Activated CD8-positive, alpha-beta memory T cell treated with anti-CD3 and anti-CD28 coated beads for 24 hours (primary cell): ENCODE results near the gene HMX1.

Source experiments
- DNase-seq: peaks from one replicate; pipeline ENCODE4 v3.0.0-alpha.2; 2020

The HMX1 gene

GRCh38 chr4:8871417-8872401 is at the start of gene HMX1:
TSS of gene HMX1 (minus strand) at chr4:8871839. CDS start at chr4:8871614, 225 bp downstream.
- DNase-seq = no peak

DNA sequence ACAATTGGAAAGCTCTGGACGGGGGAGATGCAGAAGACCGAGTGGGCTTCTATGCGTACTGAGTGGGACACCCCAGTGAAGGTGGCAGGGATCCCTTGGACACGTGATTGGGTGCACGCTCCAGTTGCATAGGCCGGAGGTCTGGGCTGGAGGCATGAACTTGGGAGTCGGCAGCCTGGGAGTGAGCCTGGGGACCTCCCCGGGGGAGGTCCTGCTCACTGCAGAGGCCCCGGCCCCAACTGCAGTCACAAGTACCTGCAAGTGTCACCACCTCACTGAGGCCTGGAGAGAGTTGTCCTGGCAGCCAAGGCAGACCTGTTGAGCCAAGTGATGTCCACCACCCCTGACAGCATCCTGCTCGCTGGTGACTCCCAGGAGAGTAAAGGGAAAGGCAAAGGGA is 49.3 kb upstream of the HMX1 start:
- DNase-seq = peak; percentile 51

DNA sequence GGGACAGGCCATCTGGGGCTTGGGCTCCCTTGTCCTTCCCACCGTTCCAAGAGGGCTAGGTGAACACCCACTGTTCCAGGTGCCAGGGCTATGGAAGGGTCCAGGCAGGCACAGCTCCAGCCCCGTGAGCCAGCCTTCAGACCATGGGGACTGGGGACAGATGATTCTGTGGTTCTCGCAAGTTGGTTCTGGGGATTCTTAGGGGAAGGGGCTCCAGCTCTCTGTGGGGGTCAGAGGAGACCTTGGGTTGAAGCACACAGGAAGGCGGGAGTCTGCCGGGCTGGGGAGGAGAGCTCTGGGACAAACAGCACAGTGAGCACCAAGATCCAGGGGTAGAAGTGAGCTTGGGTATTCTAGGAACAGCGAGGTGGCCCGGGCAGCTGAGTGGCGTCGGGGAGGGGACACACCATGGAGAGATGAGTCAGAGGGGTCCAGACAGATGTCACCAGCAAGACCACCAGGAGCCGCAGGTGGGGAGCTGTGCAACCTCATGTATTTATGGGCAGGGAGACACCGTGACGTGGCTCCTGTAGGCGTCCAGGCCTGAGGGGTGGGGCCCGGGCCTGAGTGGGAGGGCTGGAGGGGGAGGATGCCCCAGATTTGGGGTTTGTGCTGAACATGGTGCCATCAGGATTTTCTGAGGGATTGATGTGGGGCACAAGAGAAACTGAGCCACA is 48.8 kb upstream of the HMX1 start:
- no peak for DNase-seq

- peak; percentile 40 for DNase-seq
Measured at GRCh38 chr4:8919651-8920288, 48.1 kb upstream of the HMX1 start.

GRCh38 chr4:8917868-8918783 is 46.5 kb upstream of the HMX1 start:
- peak; percentile 89 for DNase-seq

DNA sequence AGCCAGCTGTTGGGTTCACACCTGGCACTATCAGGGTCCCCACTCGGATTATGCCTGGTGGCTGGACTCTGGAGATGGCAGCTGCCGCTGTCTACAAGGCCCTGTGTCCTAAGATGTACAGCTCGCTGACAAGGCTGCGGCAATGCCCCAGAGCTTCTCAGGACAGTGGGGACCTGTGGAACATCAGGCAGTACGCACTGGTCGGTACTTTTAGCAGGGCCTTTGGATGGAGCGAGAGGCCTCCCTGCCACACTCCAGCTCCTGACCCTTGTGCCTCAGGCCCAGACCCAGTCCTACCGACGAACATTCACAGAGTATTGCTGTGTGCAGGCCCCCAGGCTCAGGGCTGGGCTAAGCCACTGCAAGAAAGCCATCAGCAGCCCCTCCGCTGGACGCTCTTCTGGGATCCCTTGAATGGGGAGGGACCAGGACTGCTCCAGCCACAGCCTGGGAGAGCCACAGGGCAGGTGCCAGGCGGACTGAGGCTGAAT is 45.7 kb upstream of the HMX1 start:
- DNase-seq = peak; percentile 44

GRCh38 chr4:8916906-8917305 is 45.3 kb upstream of the HMX1 start:
- no peak for DNase-seq

DNA sequence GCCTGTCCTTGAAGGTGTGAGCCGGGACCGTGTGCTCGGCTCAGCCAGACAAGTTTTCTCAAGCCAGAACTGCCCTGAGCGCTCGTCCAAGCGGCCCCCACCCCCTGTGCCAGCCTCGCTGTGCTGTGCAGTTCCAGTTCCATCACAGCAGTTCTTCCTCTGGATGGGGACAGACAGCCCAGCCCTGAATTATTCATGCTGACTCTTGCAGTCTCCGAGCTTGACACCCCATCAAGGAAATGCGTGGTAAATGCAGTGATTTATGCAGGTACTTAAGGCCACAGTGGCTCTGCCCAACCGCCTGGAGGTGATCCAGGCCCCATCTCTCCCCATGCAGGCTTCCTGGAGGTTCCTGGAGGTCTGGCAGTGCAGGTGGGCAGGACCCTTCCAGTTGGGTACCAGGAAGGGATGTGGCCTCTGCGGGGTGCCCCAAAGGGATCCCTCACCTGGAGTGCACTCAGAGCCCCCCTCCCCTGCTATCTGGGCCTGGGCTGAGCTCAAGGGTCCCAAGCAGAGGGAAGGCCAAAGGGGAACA is 44.8 kb upstream of the HMX1 start:
- peak; percentile 52 for DNase-seq

DNA sequence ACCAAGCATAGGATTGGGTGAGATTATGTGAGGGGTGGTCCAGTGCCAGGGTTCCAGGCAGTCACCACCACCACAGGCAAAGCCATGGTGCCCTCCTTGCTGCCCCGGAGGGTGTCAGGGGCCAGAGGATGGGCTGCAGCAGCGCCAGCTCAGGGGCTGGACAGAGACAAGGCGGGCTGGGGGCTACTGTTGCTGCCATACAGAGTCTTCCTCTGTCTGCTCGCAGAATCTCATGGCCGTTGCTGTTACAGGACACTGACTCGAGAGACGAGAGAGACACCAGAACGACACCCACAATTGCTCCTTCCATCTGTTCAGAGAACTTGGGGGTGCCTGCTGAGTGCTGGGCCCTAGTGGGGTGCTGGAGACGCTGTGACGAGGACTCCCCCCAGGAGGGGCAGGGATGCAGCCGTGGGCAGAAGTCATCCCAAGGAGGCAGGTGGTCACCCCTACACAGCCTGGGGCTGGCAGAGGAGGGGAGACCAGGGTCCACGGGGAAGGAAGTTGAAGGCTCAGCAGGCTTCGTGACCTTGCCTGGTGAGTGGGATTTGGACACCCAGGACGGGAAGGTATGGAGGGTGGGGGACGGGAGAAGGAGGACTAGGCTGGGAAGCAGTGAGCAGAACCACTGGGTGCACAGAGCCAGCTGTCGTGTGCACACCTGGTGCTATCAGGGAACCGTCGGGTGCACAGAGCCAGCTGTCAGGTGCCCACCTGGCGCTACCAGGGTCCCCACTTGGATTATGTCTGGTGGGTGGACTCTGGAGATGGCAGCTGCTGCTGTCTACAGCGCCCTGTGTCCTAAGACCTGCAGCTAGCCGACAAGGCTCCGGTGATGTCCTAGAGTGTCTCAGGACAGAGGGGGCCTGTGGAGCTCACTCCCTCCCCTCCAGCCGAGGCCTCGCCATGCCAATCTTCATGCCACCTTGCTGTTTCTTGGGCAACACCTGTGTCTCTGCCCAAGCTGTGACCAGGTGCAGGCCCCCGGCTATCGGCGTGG is 43.9 kb upstream of the HMX1 start:
- peak; percentile 33 for DNase-seq

- DNase-seq = peak; percentile 44
Measured at GRCh38 chr4:8914461-8915171, 43.0 kb upstream of the HMX1 start.

- DNase-seq = no peak
Measured at GRCh38 chr4:8913858-8914460, 42.3 kb upstream of the HMX1 start.

- DNase-seq = peak; percentile 46
Measured at GRCh38 chr4:8913121-8913857, 41.6 kb upstream of the HMX1 start.

GRCh38 chr4:8912506-8912905 is 40.9 kb upstream of the HMX1 start:
- peak; percentile 1 for DNase-seq

DNA sequence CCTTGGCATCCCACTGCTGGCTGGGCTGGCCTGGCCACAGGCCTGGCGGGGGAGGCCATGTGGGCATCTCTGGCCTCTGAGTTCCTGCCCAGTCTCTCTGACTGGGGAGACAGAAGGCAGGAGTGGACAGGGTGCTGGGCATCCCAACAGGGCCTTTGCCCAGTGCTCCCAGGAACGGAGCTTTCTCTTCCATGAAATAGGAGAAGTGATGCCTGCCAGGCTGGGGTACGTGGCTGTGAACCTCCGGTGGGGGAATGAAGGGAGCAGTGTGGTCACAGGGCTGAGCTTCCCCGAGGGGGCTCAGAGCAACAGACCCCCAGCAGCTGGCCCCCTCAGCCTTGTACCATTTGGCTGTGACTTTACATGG is 40.4 kb upstream of the HMX1 start:
- peak; percentile 41 for DNase-seq

DNA sequence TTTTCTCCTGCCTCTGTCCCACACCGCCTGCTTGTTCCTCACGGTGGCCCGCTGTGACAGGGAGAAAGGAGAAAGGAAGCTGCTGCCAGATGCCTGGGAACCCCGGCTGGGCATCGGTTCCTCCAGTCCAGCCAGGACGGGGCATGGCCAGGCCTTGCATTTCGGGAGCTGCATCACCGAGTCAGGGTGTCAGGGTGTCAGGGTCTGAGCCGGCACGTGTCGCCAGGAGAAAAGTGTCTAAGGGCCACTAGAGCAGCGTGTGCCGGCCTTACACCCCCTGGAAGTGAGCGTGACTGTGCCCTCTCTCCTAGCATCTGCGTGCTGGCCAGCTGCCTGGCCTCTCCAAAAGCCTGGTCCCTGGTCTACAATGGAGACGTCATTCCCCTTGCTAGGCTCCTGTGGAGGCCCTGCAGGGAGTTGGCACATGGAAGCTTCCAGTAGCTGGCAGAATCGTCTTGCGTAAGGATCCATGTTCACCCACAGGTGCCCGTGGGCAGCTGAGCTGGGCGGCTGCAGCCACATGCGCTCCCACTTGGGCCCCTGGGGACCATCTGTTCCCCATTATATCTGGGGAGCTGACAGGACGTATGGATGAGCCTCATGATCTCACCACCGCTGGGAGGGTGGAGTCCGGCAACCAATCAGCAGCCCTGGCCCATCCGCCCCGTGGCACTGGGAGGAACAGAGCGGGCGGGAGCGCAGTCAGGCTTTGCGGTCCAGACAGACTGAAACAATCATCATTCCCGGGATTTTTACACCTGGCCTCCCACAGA is 39.9 kb upstream of the HMX1 start:
- DNase-seq = peak; percentile 32

- DNase-seq = peak; percentile 35
Measured at GRCh38 chr4:8910822-8911315, 39.2 kb upstream of the HMX1 start.

DNA sequence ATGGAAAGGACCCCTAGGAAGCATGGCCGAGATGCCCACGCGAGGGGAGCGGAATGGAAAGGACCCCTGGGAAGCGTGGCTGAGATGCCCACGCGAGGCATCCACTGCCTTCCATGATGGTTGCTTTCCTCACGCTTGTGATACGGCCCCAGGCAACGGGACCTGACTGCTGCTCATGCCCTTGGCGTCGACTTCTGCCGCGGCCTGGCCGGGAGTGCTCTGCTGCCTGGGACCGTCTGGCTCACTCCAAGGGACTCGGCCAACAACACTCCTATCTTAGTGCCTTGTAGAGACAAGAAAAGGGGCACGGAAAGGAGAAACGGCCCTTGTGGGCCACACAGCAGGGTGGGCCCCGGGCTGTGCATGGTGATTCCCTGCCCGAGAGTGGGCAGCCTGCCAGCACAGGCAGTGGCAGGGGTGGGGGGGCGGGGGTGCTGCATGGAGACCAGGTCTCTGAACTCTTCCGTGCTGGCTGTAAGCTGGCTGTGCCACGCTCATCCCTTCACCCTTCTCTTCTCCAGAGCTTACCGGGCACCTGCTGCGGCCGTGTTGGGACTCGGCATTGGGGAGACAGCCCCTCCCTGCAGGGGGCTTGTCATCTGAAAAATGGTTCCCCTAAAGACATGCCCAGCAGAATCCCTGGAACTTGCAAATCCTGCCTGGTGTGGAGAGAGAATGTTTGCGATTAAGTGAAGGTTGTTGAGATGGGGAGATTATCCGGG is 38.6 kb upstream of the HMX1 start:
- DNase-seq = peak; percentile 3
